Measurements from ENCODE around the gene VEZT. TPM values are rescaled to one million over a fixed set of nuclear protein-coding genes. Genes with fewer than 3 reads are reported as not detected.

Gene VEZT
- polyA plus RNA-seq, 1 donor from 2014 or later, result 219 TPM

DNA sequence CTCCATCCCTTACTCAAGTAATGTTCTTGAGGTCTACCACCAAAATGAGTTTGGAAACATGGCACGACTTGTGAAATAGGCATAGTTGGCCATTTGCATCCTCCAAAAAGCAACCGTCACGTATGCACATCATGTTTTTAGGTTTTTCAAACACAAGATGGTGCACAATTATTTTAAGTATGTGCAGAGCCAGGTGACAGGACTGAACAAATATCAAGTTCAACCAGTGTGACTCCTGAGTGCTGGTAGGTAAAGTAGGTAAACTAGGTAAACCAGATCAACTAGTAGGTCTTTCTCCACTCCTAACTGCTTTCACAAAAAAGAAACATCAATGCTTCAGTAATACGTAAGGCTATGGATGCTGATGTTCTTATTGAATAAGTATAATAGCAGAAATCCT is 39.5 kb upstream of the VEZT start:
- no peaks in the 10 kb centered on the region for H3K27me3 ChIP-seq (ENCODE audit: insufficient read depth, low read depth, low read length)
- H3F3A ChIP-seq (ENCODE audit: insufficient read depth, low read length, poor library complexity, severe bottlenecking), result no peaks in the 10 kb centered on the region
- no peak overlapping the region for H3K4me3 ChIP-seq (ENCODE audit: low read length)
- H2AFZ ChIP-seq (ENCODE audit: low read depth, low read length), result no peak overlapping the region
- no peak overlapping the region for H3K9ac ChIP-seq (ENCODE audit: low read length)
- H3K27ac ChIP-seq (ENCODE audit: low read length), result no peak overlapping the region
- H3K9me2 ChIP-seq (ENCODE audit: insufficient read depth, low read length), result no peaks in the 10 kb centered on the region
- no peak for TF ChIP-seq EP300 (conservative IDR thresholded peaks at IDR 0.05; ENCODE audit: poor library complexity, severe bottlenecking)
- TF ChIP-seq EZH2 (IDR thresholded peaks at IDR 0.05; ENCODE audit: borderline replicate concordance, insufficient read depth, low read length, poor library complexity, severe bottlenecking), result no peak
- TF ChIP-seq TAF1 (IDR thresholded peaks at IDR 0.05; ENCODE audit: low read depth), result no peak
- TF ChIP-seq MXI1 (conservative IDR thresholded peaks at IDR 0.05; ENCODE audit: poor library complexity, severe bottlenecking), result no peak
- TF ChIP-seq, protein P1, sequence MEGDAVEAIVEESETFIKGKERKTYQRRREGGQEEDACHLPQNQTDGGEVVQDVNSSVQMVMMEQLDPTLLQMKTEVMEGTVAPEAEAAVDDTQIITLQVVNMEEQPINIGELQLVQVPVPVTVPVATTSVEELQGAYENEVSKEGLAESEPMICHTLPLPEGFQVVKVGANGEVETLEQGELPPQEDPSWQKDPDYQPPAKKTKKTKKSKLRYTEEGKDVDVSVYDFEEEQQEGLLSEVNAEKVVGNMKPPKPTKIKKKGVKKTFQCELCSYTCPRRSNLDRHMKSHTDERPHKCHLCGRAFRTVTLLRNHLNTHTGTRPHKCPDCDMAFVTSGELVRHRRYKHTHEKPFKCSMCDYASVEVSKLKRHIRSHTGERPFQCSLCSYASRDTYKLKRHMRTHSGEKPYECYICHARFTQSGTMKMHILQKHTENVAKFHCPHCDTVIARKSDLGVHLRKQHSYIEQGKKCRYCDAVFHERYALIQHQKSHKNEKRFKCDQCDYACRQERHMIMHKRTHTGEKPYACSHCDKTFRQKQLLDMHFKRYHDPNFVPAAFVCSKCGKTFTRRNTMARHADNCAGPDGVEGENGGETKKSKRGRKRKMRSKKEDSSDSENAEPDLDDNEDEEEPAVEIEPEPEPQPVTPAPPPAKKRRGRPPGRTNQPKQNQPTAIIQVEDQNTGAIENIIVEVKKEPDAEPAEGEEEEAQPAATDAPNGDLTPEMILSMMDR (IDR thresholded peaks at IDR 0.05; ENCODE audit: poor library complexity, severe bottlenecking), result no peak
- TF ChIP-seq POLR2AphosphoS5 (IDR thresholded peaks at IDR 0.05), result no peak
- no peak for TF ChIP-seq SMC3 (conservative IDR thresholded peaks at IDR 0.05; ENCODE audit: poor library complexity)
- TF ChIP-seq RAD21 (conservative IDR thresholded peaks at IDR 0.05), result no peak
- TF ChIP-seq, protein P2, sequence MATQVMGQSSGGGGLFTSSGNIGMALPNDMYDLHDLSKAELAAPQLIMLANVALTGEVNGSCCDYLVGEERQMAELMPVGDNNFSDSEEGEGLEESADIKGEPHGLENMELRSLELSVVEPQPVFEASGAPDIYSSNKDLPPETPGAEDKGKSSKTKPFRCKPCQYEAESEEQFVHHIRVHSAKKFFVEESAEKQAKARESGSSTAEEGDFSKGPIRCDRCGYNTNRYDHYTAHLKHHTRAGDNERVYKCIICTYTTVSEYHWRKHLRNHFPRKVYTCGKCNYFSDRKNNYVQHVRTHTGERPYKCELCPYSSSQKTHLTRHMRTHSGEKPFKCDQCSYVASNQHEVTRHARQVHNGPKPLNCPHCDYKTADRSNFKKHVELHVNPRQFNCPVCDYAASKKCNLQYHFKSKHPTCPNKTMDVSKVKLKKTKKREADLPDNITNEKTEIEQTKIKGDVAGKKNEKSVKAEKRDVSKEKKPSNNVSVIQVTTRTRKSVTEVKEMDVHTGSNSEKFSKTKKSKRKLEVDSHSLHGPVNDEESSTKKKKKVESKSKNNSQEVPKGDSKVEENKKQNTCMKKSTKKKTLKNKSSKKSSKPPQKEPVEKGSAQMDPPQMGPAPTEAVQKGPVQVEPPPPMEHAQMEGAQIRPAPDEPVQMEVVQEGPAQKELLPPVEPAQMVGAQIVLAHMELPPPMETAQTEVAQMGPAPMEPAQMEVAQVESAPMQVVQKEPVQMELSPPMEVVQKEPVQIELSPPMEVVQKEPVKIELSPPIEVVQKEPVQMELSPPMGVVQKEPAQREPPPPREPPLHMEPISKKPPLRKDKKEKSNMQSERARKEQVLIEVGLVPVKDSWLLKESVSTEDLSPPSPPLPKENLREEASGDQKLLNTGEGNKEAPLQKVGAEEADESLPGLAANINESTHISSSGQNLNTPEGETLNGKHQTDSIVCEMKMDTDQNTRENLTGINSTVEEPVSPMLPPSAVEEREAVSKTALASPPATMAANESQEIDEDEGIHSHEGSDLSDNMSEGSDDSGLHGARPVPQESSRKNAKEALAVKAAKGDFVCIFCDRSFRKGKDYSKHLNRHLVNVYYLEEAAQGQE (IDR thresholded peaks at IDR 0.05; ENCODE audit: borderline replicate concordance), result no peak
- no peaks in the 10 kb centered on the region for H4K20me1 ChIP-seq (ENCODE audit: insufficient read depth)
- no peaks in the 10 kb centered on the region for H3K36me3 ChIP-seq (ENCODE audit: insufficient read depth, low read length)
- H3K79me2 ChIP-seq (replicated peaks; ENCODE audit: insufficient read depth, low read length), result no peaks in the 10 kb centered on the region
- no peaks in the 10 kb centered on the region for H3K9me3 ChIP-seq (ENCODE audit: low read length)
- H3K4me2 ChIP-seq (ENCODE audit: low read length), result no peak overlapping the region

DNA sequence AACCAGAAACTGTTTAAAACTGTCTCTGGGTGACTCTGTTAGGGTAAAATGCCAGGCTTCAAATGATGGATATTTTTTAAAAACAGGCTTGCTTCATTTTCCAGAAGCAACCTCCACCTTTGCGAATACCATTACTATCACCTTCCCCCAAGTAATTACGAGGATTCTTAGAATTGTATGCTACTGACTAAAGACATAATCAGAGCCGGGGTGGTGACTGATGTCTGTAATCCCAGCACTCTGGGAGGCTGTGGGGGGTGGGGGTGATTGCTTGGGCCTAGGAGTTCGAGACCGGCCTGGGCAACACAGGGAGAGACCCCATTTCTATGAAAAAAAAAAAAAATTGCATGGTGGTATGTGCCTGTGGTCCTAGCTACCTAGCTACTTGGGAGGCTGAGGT is 38.6 kb upstream of the VEZT start:
- no peak overlapping the region for H3K4me2 ChIP-seq (ENCODE audit: low read length)

More for the DNA sequence above, 38.6 kb upstream of the VEZT start:
- Histone ChIP-seq H3K9me3 (ENCODE audit: low read length) (no peaks in the 10 kb centered on the region), H3K79me2 (replicated peaks; ENCODE audit: insufficient read depth, low read length) (no peaks in the 10 kb centered on the region), H3K36me3 (ENCODE audit: insufficient read depth, low read length) (no peaks in the 10 kb centered on the region), H3K27ac (ENCODE audit: low read length) (no peak overlapping the region), H3K9ac (ENCODE audit: low read length) (no peak overlapping the region), H4K20me1 (ENCODE audit: insufficient read depth) (no peaks in the 10 kb centered on the region), H3K4me3 (ENCODE audit: low read length) (no peak overlapping the region), H2AFZ (ENCODE audit: low read depth, low read length) (no peak overlapping the region), H3K9me2 (ENCODE audit: insufficient read depth, low read length) (no peaks in the 10 kb centered on the region), H3F3A (ENCODE audit: insufficient read depth, low read length, poor library complexity, severe bottlenecking) (no peaks in the 10 kb centered on the region), H3K27me3 (ENCODE audit: insufficient read depth, low read depth, low read length) (no peaks in the 10 kb centered on the region)
- no peak for TF ChIP-seq POLR2AphosphoS5 (IDR thresholded peaks at IDR 0.05)
- TF ChIP-seq, protein P2 (IDR thresholded peaks at IDR 0.05; ENCODE audit: borderline replicate concordance), result no peak
- no peak for TF ChIP-seq EP300 (conservative IDR thresholded peaks at IDR 0.05; ENCODE audit: poor library complexity, severe bottlenecking)
- TF ChIP-seq TAF1 (IDR thresholded peaks at IDR 0.05; ENCODE audit: low read depth), result no peak
- TF ChIP-seq, protein P1 (IDR thresholded peaks at IDR 0.05; ENCODE audit: poor library complexity, severe bottlenecking), result no peak
- no peak for TF ChIP-seq MXI1 (conservative IDR thresholded peaks at IDR 0.05; ENCODE audit: poor library complexity, severe bottlenecking)
- no peak for TF ChIP-seq SMC3 (conservative IDR thresholded peaks at IDR 0.05; ENCODE audit: poor library complexity)
- TF ChIP-seq EZH2 (IDR thresholded peaks at IDR 0.05; ENCODE audit: borderline replicate concordance, insufficient read depth, low read length, poor library complexity, severe bottlenecking), result no peak
- no peak for TF ChIP-seq RAD21 (conservative IDR thresholded peaks at IDR 0.05)
